ENCODE results near the gene KRT25. TPM values are rescaled to one million over a fixed set of nuclear protein-coding genes. Genes with fewer than 3 reads are reported as not detected.
A peak's percentile ranks its signal among the peaks of the same experiment; 100 is the strongest.

The KRT25 gene, protein sequence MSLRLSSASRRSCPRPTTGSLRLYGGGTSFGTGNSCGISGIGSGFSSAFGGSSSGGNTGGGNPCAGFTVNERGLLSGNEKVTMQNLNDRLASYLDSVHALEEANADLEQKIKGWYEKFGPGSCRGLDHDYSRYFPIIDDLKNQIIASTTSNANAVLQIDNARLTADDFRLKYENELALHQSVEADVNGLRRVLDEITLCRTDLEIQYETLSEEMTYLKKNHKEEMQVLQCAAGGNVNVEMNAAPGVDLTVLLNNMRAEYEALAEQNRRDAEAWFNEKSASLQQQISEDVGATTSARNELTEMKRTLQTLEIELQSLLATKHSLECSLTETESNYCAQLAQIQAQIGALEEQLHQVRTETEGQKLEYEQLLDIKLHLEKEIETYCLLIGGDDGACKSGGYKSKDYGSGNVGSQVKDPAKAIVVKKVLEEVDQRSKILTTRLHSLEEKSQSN
- not detected for total RNA-seq

DNA sequence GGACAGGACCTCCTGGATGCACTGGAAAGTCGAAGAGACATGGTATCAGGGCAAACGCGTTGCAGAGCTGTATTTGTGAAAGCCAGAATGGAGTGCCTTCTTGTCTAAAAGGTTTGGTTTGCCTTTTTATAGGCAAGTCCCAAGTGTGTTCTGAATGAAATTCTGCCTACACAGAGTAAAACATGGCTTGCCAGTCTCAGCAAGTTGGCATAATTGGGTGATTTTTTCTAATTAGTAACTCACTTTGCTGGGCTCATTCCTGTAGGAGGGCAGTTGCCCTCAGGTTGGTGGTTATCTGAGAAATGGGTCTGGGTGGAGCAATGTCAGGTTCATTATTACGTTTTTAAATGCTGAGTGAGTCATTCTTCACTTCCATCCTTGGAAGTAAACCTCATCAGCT lies at the start of gene KRT25:
KRT25 (minus strand) TSS at position 101 of the 400 bp plus-strand sequence; CDS start at position 41, 60 bp downstream.
- DNase-seq, result no peak
- ATAC-seq, result no peak
- TF ChIP-seq, protein P1, sequence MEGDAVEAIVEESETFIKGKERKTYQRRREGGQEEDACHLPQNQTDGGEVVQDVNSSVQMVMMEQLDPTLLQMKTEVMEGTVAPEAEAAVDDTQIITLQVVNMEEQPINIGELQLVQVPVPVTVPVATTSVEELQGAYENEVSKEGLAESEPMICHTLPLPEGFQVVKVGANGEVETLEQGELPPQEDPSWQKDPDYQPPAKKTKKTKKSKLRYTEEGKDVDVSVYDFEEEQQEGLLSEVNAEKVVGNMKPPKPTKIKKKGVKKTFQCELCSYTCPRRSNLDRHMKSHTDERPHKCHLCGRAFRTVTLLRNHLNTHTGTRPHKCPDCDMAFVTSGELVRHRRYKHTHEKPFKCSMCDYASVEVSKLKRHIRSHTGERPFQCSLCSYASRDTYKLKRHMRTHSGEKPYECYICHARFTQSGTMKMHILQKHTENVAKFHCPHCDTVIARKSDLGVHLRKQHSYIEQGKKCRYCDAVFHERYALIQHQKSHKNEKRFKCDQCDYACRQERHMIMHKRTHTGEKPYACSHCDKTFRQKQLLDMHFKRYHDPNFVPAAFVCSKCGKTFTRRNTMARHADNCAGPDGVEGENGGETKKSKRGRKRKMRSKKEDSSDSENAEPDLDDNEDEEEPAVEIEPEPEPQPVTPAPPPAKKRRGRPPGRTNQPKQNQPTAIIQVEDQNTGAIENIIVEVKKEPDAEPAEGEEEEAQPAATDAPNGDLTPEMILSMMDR (IDR thresholded peaks at IDR 0.05 in 4 of 5, conservative IDR thresholded peaks at IDR 0.05 in 1 of 5), result no peak
- no peak for TF ChIP-seq POLR2A (IDR thresholded peaks at IDR 0.05)
- H3K36me3 ChIP-seq, result no peaks in the 10 kb centered on the region
- no peak within 1 kb of the TSS for H3K4me3 ChIP-seq
- in situ Hi-C loops (cut with MboI; ENCODE audit: low sequenced_read_pairs in 4 of 4) (no loop called here), intact Hi-C loops (cut with DNase I; ENCODE audit: low total_unique reads) (no loop called here)
- peaks cover 0 to 9% (median 8%) of the 10 kb centered on the region in 3 donors for H3K27me3 ChIP-seq
- H3K27ac ChIP-seq, result no peak within 1 kb of the TSS
- H3K4me1 ChIP-seq, result no peaks in the 10 kb centered on the region
- H3K9me3 ChIP-seq, result peaks cover 0 to 7% (median 6%) of the 10 kb centered on the region in 3 donors

DNA sequence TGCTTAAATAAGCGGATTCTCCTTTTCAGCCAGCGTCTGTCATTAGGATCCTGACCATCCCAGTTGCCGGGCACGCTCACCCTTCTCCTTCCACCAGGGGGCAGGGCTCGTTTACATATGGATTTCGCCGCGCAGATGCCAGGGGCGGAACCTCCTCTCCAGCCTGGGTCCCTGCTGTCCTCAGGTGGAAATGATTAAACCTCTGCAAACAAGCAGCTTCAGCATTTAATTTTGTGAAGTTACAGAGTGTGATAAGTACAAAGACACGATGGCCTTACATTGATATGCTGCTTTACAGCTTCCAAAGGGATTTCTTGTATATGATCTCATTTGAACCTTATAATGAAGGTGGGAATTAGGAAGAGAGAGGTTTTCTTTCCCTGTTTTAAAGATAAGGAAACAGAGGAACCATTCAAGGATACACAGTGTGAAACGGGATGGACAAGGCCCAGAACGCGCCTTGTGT lies 48.5 kb upstream of the KRT25 start:
- Histone ChIP-seq H3K9me3 (no peaks in the 10 kb centered on the region), H3K4me1 (no peaks in the 10 kb centered on the region), H3K27ac (no peak overlapping the region), H3K27me3 (peaks cover 19 to 37% (median 28%) of the 10 kb centered on the region in 3 donors), H3K36me3 (no peaks in the 10 kb centered on the region), H3K4me3 (no peak overlapping the region)
- ATAC-seq (peak in 1 of 2 donors; percentile 75), DNase-seq (peak; percentile 32 to 55)
- TF ChIP-seq POLR2A (IDR thresholded peaks at IDR 0.05), result no peak
- TF ChIP-seq, protein P1 (IDR thresholded peaks at IDR 0.05 in 4 of 5, conservative IDR thresholded peaks at IDR 0.05 in 1 of 5), result peak; percentile 48 to 79 (median 69)
- intact Hi-C loops (cut with DNase I; ENCODE audit: low total_unique reads) (loop anchor here (1.0 to 2.0 kb wide), 2 partner anchors 845 to 863 kb away; no protein-coding TSS in a partner anchor), in situ Hi-C loops (cut with MboI; ENCODE audit: low sequenced_read_pairs in 4 of 4) (loop anchor here in 2 of 4 donors (10.0 to 25.0 kb wide), 2 partner anchors 859 to 861 kb away; no protein-coding TSS in a partner anchor)

DNA sequence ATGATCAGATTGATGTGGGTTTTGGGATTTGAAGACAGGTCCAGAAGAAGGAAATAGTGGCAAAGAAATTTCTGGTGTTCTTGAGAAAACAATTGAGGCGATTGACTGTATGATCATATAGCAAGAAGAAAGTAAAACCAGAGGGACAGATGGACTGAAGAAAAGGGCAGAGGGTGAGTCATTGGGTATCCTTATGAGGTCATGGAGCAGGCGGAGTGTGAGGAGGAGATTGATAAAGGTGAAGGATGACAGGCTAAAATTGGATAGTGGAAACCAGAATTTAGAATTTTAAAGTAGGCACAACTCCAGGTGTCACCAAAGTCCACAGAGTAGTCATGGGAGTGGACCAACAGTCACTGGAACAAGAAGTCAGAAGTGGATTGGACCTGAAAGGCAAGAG lies 46.0 kb upstream of the KRT25 start:
- in situ Hi-C loops (cut with MboI; ENCODE audit: low sequenced_read_pairs in 4 of 4), result loop anchor here in 2 of 4 donors (10.0 to 25.0 kb wide), 2 partner anchors 861 to 864 kb away; no protein-coding TSS in a partner anchor
- TF ChIP-seq, protein P1 (IDR thresholded peaks at IDR 0.05 in 4 of 5, conservative IDR thresholded peaks at IDR 0.05 in 1 of 5), result no peak
- no peak for TF ChIP-seq POLR2A (IDR thresholded peaks at IDR 0.05)
- Histone ChIP-seq H3K27ac (no peak overlapping the region), H3K4me1 (no peaks in the 10 kb centered on the region), H3K4me3 (no peak overlapping the region), H3K27me3 (peaks cover 16 to 33% (median 29%) of the 10 kb centered on the region in 3 donors), H3K36me3 (no peaks in the 10 kb centered on the region), H3K9me3 (no peaks in the 10 kb centered on the region)
- intact Hi-C loops (cut with DNase I; ENCODE audit: low total_unique reads), result no loop called here
- DNase-seq (no peak), ATAC-seq (no peak)

DNA sequence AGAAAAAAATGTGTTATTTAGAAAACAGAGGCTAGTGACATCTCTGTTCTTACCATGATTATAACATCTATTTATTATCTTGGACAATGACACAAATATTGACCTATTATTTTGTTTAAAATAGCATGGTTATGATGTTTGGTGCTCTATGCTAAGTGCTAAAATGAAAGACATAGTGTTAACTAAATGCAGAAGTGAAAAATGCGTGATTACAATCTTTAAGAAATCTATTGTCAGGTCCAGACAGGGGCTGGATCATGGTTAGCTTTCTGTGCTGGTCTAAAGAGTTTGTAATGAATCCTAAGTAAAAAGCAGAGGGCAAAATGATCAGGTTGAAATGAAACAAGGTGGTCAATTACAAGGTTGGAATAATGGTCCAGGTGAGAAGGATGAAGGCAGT lies 45.2 kb upstream of the KRT25 start:
- Histone ChIP-seq H3K27me3 (peaks cover 10 to 30% (median 29%) of the 10 kb centered on the region in 3 donors), H3K4me3 (no peak overlapping the region), H3K36me3 (no peaks in the 10 kb centered on the region), H3K9me3 (no peaks in the 10 kb centered on the region), H3K27ac (no peak overlapping the region), H3K4me1 (no peaks in the 10 kb centered on the region)
- ATAC-seq, result no peak
- TF ChIP-seq POLR2A (IDR thresholded peaks at IDR 0.05), result no peak
- TF ChIP-seq, protein P1 (IDR thresholded peaks at IDR 0.05 in 4 of 5, conservative IDR thresholded peaks at IDR 0.05 in 1 of 5), result no peak
- intact Hi-C loops (cut with DNase I; ENCODE audit: low total_unique reads), result no loop called here
- in situ Hi-C loops (cut with MboI; ENCODE audit: low sequenced_read_pairs in 4 of 4), result loop anchor here in 2 of 4 donors (10.0 to 25.0 kb wide), 2 partner anchors 862 to 864 kb away; no protein-coding TSS in a partner anchor
- no peak for DNase-seq

Data from gastrocnemius medialis (tissue), 4 donors.